Lower lobe of right lung (tissue), 2 donors: ENCODE measurements around the gene MYL3. TPM values are rescaled to one million over a fixed set of nuclear protein-coding genes. Genes with fewer than 3 reads are reported as not detected.
"Not testable (repeated sequence)": the region's sequence is repeated elsewhere in the genome, so short reads cannot be mapped to it uniquely, and the experiment has no call there.

ENCODE experiments used
- ATAC-seq, 2 donors: fragments of 200-7000 bp; cut with Tn5 transposase; one replicate each; pipeline ENCODE4 v1.9.1; 2020 to 2022; ENCODE audit warnings: mild to moderate bottlenecking in 2 of 2, moderate library complexity in 2 of 2
- DNase-seq: peaks from one replicate; pipeline ENCODE4 v3.0.0-alpha.2; 2020
- H3K27ac ChIP-seq: fragments of 200-600 bp; one replicate; pipeline ENCODE4 v1.8.0; 2022
- H3K27me3 ChIP-seq: fragments of 200-600 bp; one replicate; pipeline ENCODE4 v1.8.0; 2022; ENCODE audit warnings: low read depth
- H3K36me3 ChIP-seq: fragments of 200-600 bp; one replicate; pipeline ENCODE4 v1.8.0; 2022; ENCODE audit warnings: mild to moderate bottlenecking
- H3K4me1 ChIP-seq: fragments of 200-600 bp; one replicate; pipeline ENCODE4 v1.8.0; 2022
- H3K4me3 ChIP-seq: fragments of 200-600 bp; one replicate; pipeline ENCODE4 v1.8.0; 2022; ENCODE audit warnings: mild to moderate bottlenecking
- H3K9me3 ChIP-seq: fragments of 200-600 bp; one replicate; pipeline ENCODE4 v1.8.0; 2022
- intact Hi-C: fragments of 100-400 bp; cut with DNase I; formaldehyde crosslinking; loops from one replicate; pipeline ENCODE4 v1.11.0; 2022
- total RNA-seq: library from RNA; stranded (reverse); fragmentation: NEBNext Ultra II Directional; extraction: Animal tissue kit (Norgen Biotek cat#: 25700); gene quantifications from one replicate; pipeline ENCODE4 v1.2.1, GENCODE V29; 2021
- TF ChIP-seq, protein P1 (sequence below): fragments of 200-600 bp; IDR thresholded peaks from one replicate; pipeline ENCODE4 v1.8.0; 2022; ENCODE audit warnings: antibody characterized with exemption, mild to moderate bottlenecking
- donor health status: DM: no; HTN: yes; CAD: no; lungs with severe emphysema.

MYL3 gene
- total RNA-seq, 1 donor from 2014 or later = 2.0 TPM

GRCh38 chr3:46824211-46824970 is 38.9 kb downstream of the MYL3 start:
- TF ChIP-seq, protein P1, sequence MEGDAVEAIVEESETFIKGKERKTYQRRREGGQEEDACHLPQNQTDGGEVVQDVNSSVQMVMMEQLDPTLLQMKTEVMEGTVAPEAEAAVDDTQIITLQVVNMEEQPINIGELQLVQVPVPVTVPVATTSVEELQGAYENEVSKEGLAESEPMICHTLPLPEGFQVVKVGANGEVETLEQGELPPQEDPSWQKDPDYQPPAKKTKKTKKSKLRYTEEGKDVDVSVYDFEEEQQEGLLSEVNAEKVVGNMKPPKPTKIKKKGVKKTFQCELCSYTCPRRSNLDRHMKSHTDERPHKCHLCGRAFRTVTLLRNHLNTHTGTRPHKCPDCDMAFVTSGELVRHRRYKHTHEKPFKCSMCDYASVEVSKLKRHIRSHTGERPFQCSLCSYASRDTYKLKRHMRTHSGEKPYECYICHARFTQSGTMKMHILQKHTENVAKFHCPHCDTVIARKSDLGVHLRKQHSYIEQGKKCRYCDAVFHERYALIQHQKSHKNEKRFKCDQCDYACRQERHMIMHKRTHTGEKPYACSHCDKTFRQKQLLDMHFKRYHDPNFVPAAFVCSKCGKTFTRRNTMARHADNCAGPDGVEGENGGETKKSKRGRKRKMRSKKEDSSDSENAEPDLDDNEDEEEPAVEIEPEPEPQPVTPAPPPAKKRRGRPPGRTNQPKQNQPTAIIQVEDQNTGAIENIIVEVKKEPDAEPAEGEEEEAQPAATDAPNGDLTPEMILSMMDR = no peak
- intact Hi-C loops = no loop called here
- Histone ChIP-seq H3K27ac (no peak overlapping the region), H3K36me3 (no peaks in the 10 kb centered on the region), H3K9me3 (no peaks in the 10 kb centered on the region), H3K27me3 (no peaks in the 10 kb centered on the region), H3K4me1 (no peaks in the 10 kb centered on the region), H3K4me3 (no peak overlapping the region)
- no peak for DNase-seq
- no peak for ATAC-seq

- H3K4me3 ChIP-seq, intact Hi-C loops, H3K4me1 ChIP-seq, DNase-seq, H3K36me3 ChIP-seq, H3K27me3 ChIP-seq, ATAC-seq, H3K9me3 ChIP-seq, H3K27ac ChIP-seq: not testable (repeated sequence)
Observed at GRCh38 chr3:46823314-46823713, 39.9 kb downstream of the MYL3 start.

- ATAC-seq = no peak
- intact Hi-C loops = no loop called here
- Histone ChIP-seq H3K4me1 (no peaks in the 10 kb centered on the region), H3K36me3 (no peaks in the 10 kb centered on the region), H3K9me3 (no peaks in the 10 kb centered on the region), H3K4me3 (no peak overlapping the region), H3K27me3 (no peaks in the 10 kb centered on the region), H3K27ac (no peak overlapping the region)
- TF ChIP-seq, protein P1 = no peak
- no peak for DNase-seq
Observed at GRCh38 chr3:46821553-46821952, 41.7 kb downstream of the MYL3 start.

DNA sequence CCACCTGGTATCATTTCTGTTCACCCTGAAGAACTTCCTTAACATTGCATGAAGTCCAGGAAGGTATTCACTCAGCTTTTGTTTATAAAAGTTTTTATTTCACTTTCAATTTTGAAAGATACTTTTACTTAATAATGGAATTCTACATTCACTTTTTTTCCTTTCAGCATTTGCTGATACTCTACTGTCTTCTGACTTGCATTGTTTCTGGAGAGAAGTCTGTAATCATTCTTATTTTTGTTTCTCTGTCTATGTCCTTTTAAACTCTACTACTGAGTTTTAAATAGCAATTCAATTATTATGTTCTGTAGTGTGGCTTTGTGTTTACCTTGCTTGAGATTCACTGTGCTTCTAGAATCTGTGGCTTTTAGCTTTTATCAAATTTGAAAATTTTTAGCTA is 42.4 kb downstream of the MYL3 start:
- Histone ChIP-seq H3K4me3 (no peak overlapping the region), H3K4me1 (no peaks in the 10 kb centered on the region), H3K36me3 (no peaks in the 10 kb centered on the region), H3K27me3 (no peaks in the 10 kb centered on the region), H3K27ac (no peak overlapping the region), H3K9me3 (no peaks in the 10 kb centered on the region)
- intact Hi-C loops = no loop called here
- TF ChIP-seq, protein P1 = no peak
- ATAC-seq (no peak), DNase-seq (no peak)

DNA sequence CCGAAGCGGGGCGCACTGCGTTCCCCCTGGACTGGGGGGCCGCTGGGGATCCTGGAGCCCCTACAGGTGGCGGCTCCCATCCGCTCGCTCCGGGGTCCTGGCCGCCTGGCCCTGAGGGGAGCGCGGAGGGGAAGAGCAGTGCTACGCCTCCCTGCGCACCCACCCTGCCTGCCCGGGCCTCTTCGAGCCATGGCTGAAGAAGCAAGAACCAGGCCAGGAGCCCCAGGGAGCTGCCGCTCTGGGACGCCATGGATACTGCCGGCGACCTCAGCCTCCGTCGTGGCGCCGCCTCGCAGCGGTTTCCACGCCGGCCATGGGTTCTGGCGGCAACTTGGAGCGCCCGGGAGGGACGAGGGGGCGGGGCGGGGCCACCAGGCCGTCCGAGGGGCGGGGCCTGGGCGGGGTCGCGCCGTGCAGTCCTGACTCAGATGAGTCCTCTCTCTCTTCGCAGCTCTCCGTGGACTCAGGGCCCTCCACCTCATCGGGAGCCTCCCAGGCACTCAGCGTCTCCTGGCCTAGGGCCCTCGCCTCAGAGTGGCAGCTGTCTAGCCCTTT is 50.9 kb downstream of the MYL3 start:
- H3K4me1 ChIP-seq = peaks cover 14% of the 10 kb centered on the region
- H3K27me3 ChIP-seq = no peaks in the 10 kb centered on the region
- H3K36me3 ChIP-seq = no peaks in the 10 kb centered on the region
- H3K27ac ChIP-seq = no peak overlapping the region
- no peaks in the 10 kb centered on the region for H3K9me3 ChIP-seq
- peak; percentile 95 to 99 for ATAC-seq
- intact Hi-C loops = no loop called here
- peak; percentile 83 for DNase-seq
- TF ChIP-seq, protein P1 = no peak
- H3K4me3 ChIP-seq = peak overlapping the region; percentile 52

GRCh38 chr3:46811615-46812236 is 51.5 kb downstream of the MYL3 start:
- peak overlapping the region; percentile 52 for H3K4me3 ChIP-seq
- no peak overlapping the region for H3K27ac ChIP-seq
- peak; percentile 65 to 72 for ATAC-seq
- no peaks in the 10 kb centered on the region for H3K27me3 ChIP-seq
- TF ChIP-seq, protein P1 = no peak
- H3K36me3 ChIP-seq = no peaks in the 10 kb centered on the region
- intact Hi-C loops = no loop called here
- peak; percentile 49 for DNase-seq
- H3K4me1 ChIP-seq = peaks cover 14% of the 10 kb centered on the region
- no peaks in the 10 kb centered on the region for H3K9me3 ChIP-seq

DNA sequence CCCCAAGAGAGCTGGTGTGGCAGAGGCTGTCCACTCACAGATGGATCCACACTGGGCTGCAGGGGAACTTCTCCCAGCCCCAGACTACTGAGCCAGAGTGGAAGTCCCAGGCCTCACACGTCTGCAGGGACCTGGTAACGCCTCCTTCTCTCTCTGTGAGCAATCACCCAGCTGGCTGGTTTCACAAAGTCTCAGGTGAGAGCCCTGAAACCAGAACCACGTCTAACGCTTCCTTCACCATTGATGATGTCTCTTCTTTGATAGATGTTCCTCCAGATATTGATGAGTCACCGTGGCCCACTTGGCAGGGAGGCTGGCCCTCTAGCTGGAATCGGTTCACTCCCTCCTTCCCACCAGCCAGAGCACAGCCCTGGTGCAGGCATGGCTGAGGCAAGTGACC is 54.5 kb downstream of the MYL3 start:
- H3K4me3 ChIP-seq, DNase-seq, intact Hi-C loops, H3K9me3 ChIP-seq, H3K27me3 ChIP-seq, H3K36me3 ChIP-seq, H3K27ac ChIP-seq, ATAC-seq: not testable (repeated sequence)
- H3K4me1 ChIP-seq = peaks cover 14% of the 10 kb centered on the region
